AG04450 (cell line): ENCODE measurements around the gene ADIG. TPM values are rescaled to one million over a fixed set of nuclear protein-coding genes. Genes with fewer than 3 reads are reported as not detected.

Source experiments
- CTCF ChIA-PET: fragments of 300-600, 350-600 bp; formaldehyde crosslinking; extraction: SDS; loops from one replicate; lab custom pipeline; 2022; ENCODE audit warnings: antibody characterized with exemption, inconsistent platforms; lab: Charles Lee
- POLR2A ChIA-PET: fragments of 350-600 bp; formaldehyde crosslinking; extraction: SDS; loops from one replicate; lab custom pipeline; 2021; ENCODE audit warnings: antibody characterized with exemption, inconsistent platforms; lab: Yijun Ruan, JAX
- DNase-seq: peaks from one replicate; pipeline ENCODE4 v3.0.0-alpha.2; 2011; ENCODE audit warnings: low read depth, low spot score
- H3K27ac ChIP-seq: one replicate; pipeline ENCODE4 v1.5.1; 2012; ENCODE audit warnings: low read depth, low read length, control low read depth
- H3K27me3 ChIP-seq: one replicate; pipeline ENCODE4 v1.6.0; 2012; ENCODE audit warnings: low read length; ENCODE audit not compliant: control insufficient read depth, insufficient read depth
- H3K4me3 ChIP-seq: 2 replicates; pipeline ENCODE4 v1.5.1; 2011; ENCODE audit warnings: mild to moderate bottlenecking, low read depth, low read length, control low read depth
- H3K9me3 ChIP-seq: 2 replicates; pipeline ENCODE4 v1.5.1; 2012; ENCODE audit warnings: low read length; ENCODE audit not compliant: control insufficient read depth, insufficient read depth
- CTCF ChIP-seq: IDR thresholded peaks from 2 replicates; pipeline ENCODE4 v1.5.1; 2011; ENCODE audit warnings: low read depth, low read length, control low read depth, inconsistent platforms
- polyA plus RNA-seq: library from polyadenylated mRNA; depleted of rRNA; stranded (reverse); fragments of >200 nt; gene quantifications from 2 replicates; pipeline ENCODE4 v1.2.3, GENCODE V29; 2011

The ADIG gene
- polyA plus RNA-seq, 1 experiment = not detected

- ChIA-PET POLR2A (no interaction called here), CTCF (no interaction called here)
- H3K27me3 ChIP-seq = peaks cover 40% of the 10 kb centered on the region
- no peak overlapping the region for H3K27ac ChIP-seq
- no peaks in the 10 kb centered on the region; the same call in 1 of the 2 replicates for H3K9me3 ChIP-seq
- TF ChIP-seq CTCF = no peak
- no peak overlapping the region for H3K4me3 ChIP-seq
- no peak for DNase-seq
Measured at GRCh38 chr20:38599410-38599882, 18.4 kb downstream of the ADIG start.

- POLR2A ChIA-PET = no interaction called here
- DNase-seq = no peak
- H3K4me3 ChIP-seq = no peak overlapping the region
Measured at GRCh38 chr20:38600057-38600456, 19.1 kb downstream of the ADIG start.

GRCh38 chr20:38601216-38602184 is 20.5 kb downstream of the ADIG start, which contains the start of gene ARHGAP40:
Gene ARHGAP40 (plus strand): TSS chr20:38601809.
- CTCF ChIA-PET = no interaction called here
- Histone ChIP-seq H3K27me3 (peaks cover 40% of the 10 kb centered on the region), H3K4me3 (no peak within 1 kb of the TSS), H3K9me3 (no peaks in the 10 kb centered on the region; the same call in 1 of the 2 replicates), H3K27ac (no peak within 1 kb of the TSS)
- DNase-seq = no peak
- POLR2A ChIA-PET = no interaction called here
- TF ChIP-seq CTCF = peak; percentile 17; the same call in 1 of the 2 replicates

More at GRCh38 chr20:38600057-38600456, 19.1 kb downstream of the ADIG start:
- CTCF ChIA-PET = no interaction called here
- TF ChIP-seq CTCF = no peak
- Histone ChIP-seq H3K27me3 (peaks cover 40% of the 10 kb centered on the region), H3K27ac (no peak overlapping the region), H3K9me3 (no peaks in the 10 kb centered on the region; the same call in 1 of the 2 replicates)

- H3K4me3 ChIP-seq = no peak overlapping the region
- TF ChIP-seq CTCF = no peak
- ChIA-PET CTCF (no interaction called here), POLR2A (no interaction called here)
- no peaks in the 10 kb centered on the region; the same call in 1 of the 2 replicates for H3K9me3 ChIP-seq
- no peak overlapping the region for H3K27ac ChIP-seq
- peaks cover 42% of the 10 kb centered on the region for H3K27me3 ChIP-seq
- DNase-seq = no peak
Measured at GRCh38 chr20:38602185-38602581, 21.2 kb downstream of the ADIG start.

- no peak for DNase-seq
- Histone ChIP-seq H3K4me3 (no peak overlapping the region), H3K9me3 (no peaks in the 10 kb centered on the region; the same call in 1 of the 2 replicates), H3K27ac (no peak overlapping the region), H3K27me3 (peaks cover 49% of the 10 kb centered on the region)
- no peak for TF ChIP-seq CTCF
- CTCF ChIA-PET = no interaction called here
- POLR2A ChIA-PET = no interaction called here
Measured at GRCh38 chr20:38603286-38603685, 22.3 kb downstream of the ADIG start.
